HG03457 (cell line): ENCODE measurements around the gene EIF4A3.
"Not testable (repeated sequence)": the region's sequence is repeated elsewhere in the genome, so short reads cannot be mapped to it uniquely, and the experiment has no call there.

Source experiments
- ATAC-seq: cut with Tn5 transposase; IDR thresholded peaks from one replicate; pipeline ENCODE4 v1.9.1; 2021; ENCODE audit warnings: moderate number of reproducible peaks; ENCODE audit not compliant: unreplicated experiment

The EIF4A3 gene

DNA sequence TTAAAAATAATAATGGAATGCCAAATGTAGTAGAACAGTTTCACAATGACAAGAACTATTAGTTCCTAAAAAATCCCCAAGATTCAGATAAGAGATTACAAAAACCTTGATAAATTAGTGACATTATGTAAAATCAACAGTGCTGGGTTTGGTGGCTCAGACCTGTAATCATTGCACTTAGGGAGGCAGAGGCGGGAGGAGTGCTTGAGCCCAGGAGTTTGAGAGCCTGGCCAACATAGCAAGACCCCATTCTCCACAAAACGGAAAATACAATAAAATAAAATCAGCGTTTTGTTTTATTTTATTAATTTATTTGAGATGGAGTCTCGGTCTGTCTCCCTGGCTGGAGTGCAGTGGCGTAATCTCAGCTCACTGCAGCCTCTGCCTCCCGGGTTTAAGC, 27.0 kb upstream of the EIF4A3 start:
- ATAC-seq, result no peak

DNA sequence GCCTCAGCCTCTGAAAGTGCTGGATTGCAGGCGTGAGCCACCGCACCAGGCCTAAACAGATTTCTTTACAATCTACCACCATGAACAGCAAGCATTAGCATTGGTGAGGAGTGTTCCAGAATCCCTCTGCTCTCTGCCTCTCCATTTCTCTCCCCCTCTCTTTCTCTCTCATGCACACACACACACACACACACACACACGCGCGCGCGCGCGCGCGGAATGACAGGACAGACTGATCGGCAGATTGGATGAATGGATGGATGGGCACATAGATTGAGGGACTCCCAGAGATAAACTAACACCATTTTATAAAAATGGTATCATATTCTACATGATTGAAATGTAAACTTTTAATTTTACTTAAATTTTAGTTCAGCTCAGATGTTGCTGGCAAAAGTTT, 26.2 kb upstream of the EIF4A3 start:
- ATAC-seq, result no peak

DNA sequence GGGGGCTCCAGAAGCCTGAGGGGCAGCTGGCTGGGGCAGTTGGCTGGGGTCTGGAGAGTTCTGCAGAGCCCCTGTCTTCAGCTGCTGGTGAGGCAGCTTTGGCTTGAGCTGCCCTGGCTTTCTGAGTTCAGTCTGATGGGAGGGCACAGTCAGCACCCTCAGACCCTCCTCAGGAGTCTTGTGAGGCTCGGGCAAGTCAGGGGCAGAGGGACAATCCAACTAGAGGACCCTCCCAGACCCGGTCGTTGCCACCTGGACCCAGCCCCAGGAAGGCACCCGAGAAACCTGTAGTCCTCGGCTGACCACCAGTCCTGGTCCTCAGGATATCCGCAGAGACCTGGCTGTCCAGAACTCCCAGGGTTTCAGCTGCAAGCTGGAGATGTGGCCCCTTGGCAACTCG, 24.8 kb upstream of the EIF4A3 start:
- no peak for ATAC-seq

DNA sequence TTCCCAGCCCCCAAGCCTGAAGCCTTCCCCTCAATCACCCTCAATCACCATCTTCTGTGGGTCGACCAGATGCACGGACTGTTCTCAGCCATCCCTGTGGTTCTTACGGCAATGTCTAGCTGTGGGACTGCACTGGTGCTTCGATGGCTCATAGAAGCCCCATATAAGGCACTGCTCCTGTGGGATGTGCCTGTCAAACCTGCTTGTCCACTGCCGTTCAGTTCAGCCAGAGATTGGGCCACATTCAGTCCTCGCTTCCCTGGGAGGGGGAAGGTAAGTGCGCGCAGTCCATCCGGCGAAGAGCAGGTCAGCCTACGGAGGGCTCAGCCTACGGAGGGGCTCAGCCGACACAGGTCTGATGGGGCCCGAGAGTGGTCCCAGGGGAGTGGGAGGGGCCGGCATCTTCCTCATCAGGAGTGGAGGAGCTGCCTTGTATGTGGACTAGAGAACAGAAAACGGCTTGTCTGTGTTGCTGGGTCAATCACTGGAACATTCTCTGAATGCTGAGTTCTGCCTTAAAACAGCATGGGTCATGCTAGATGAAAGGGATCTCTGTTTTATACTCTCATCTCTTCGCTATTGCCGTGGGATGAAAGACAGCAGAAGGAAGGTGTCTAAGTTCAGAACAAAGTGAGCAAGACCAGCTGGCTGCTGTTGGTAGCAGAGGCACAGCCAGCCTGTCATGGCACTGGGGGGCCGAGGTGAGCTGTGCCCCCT, 23.0 kb upstream of the EIF4A3 start, which contains the start of gene CARD14:
CARD14 (plus strand) TSS at position 247 of the 717 bp plus-strand sequence. CDS start 11,409 bp downstream, outside the sequence.
- ATAC-seq, result no peak

DNA sequence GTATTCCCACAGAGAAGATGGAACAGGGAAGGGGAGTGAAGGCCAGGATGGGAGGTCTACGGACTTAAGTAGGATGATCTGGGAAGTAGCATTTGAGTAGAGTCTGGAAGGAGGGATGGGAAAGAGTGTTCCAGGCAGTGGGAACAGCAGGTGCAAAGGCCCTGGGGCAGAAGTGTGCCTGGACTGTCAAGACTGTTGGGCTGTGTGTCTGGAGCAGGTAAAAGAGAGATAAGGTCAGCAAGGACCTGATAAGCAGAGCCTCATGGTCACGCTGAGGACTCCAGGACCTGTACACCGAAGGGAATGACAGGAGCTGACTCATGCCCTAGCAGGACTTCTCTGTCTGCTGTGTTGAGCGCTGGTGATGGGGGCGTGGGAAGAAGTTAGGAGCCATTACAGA, 22.2 kb upstream of the EIF4A3 start:
- ATAC-seq, result no peak

DNA sequence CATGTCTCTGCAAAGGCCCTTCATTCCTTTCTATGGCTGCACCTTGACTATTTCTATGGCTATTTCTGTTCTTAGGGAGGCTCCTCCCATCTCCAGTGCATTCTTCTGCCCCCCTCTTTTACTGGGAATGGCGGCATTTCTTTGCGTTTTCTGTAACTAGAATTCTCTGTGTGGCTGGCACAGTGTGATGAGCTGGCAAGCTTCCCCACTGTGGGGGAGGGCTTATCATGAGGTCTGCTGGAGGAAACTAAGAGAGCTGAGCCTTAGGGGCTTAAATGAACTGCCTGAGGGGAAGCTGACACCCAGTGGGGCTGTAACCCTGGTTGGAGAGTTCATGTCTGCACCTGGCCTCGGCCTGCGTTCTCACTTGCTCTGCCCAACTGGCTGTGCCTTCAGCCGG, 21.4 kb upstream of the EIF4A3 start:
- no peak for ATAC-seq

DNA sequence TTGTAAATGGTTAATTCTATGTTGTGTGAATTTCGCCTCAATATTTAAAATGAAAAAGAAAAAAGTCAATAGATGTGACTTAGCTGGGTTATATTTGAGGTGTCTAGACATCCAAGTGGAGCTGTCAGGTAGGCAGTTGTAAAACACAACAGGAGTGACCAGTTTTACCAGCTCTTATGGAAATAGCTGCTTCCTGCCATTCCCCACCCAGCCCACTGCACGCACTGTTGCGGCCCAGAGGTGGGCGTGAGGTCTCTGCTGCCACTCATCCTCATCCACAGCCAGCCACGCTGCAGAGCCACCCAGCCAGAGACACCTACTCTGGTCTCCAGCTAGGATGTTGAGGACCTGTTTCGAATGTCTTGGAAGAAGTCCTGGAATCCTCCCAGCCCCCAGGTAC, 19.5 kb upstream of the EIF4A3 start:
- ATAC-seq, result no peak

DNA sequence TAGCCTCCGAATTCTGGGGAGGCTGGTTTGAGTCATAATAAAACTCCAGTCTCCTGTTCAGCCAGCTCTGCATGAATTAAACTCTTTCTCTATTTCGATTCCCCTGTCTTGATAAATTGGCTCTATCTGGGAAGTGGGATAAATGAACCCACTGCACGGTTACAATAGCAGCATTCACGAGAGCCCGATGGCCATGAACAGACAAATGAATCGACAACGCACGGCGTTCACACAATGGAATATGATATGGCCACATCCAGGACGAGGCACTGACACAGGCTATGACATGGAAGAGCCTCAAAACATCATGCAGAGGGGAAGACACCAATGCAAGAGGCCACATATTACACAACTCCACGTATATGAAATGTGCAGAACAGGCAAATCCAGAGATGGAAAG, 17.3 kb upstream of the EIF4A3 start:
- no peak for ATAC-seq

DNA sequence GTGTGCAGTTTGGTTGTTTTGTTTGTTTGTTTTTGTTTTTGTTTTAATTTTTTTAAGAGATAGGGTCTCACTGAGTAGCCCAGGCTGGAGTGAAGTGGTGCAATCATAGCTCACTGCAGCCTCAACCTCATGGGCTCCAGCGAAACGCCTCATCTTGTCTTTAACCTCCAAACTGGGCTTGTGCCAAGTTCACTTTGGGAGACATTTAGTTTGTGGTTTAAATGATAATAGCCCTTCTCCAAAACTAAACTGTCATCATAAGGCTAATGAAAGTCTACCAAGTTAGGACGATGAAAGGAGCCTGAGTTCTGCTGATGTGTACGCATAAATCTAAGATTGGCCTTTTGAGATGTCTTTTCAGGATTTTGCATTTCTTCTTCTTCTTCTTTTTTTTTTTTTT, 16.4 kb upstream of the EIF4A3 start:
- no peak for ATAC-seq

DNA sequence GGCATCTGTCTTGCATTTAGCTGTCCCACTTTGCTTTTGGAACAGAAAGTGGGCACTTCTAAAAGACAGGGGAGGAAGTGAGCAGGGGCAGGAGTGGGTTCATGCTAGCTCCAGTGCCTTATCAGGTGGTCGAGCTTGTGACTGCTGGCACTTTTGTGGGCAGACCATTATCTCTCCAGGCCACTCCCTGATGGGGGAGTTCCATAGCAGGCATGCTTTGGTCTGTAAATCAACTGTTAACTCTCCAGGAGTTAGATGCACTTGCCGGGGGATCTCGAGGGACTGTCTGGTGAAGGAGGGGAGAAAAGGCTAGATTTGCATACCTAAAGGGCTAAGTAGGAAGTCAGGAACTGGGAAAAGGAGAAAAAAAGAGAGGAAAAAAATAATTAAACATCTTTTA, 13.6 kb upstream of the EIF4A3 start:
- ATAC-seq, result no peak

DNA sequence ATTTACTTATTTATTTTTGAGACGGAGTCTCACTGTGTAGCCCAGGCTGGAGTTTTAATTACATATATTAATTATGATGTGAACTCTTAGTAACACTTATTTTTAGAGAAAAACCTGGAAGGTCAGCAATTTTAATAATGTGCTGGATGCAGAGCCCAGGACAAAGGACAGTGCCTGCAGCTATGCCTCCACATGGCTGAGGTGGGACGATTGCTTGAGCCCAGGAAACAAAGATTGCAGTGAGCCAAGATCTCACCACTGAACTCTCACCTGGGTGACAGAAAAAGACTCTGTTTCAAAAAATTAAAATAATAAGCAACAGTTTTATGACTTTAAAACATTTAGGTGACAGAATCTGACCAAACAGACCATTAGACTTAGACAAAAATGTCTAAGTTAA, 11.9 kb upstream of the EIF4A3 start:
- no peak for ATAC-seq

DNA sequence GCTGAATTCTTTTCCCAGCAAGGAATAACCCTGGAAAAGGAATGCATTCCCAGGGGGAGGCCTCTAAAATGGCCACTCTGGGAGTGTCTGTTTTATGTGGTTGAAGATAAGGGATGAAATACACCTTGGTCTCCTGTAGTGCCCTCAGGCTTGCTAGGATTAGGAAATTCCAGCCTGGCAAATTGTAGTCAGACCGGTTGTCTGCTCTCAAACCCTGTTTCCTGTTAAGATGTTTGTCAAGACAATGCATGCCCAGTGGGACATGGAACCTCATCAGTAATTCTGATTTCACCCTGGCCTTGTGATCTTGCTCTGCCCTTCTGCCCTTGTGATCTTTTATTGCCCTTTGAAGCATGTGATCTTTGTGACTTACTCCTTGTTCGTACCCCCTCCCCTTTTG, 8.7 kb upstream of the EIF4A3 start:
- not testable (repeated sequence) for ATAC-seq

DNA sequence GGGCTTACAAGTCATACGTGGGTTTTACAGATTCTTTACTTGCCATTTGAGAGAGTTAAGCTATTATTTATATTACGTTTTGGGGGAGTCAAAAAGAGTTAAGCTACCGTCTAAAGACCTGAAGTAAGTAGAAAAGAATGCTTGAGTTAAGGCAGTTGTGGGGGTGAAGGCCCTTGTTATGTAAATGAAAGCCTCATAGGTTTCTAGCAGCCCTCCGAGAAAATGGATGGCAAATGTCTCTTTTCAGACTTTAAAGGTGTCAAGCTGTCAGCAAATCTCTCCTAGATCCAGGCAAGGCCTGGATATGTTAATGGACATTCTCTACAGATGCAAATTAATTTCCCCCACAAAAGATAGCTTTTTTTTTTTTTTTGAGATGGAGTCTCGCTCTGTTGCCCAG, 7.2 kb upstream of the EIF4A3 start:
- no peak for ATAC-seq

DNA sequence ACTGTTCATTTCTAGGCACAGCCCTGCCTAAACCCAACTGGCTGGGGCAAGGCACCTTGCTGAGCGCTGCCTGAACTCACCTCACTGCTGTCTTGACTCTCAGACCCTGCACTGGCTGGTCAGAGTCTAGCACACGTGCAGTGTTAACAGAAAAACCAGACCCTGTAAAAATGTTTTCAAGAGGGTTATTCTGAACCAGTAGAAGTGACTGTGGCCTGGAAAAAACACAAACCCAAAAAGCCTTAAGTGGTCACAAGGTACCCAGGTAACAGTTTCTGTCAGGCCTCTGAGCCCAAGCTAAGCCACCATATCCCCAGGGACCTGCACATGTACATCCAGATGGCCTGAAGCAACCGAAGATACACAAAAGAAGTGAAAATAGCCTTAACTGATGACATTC, 6.1 kb upstream of the EIF4A3 start:
- no peak for ATAC-seq

DNA sequence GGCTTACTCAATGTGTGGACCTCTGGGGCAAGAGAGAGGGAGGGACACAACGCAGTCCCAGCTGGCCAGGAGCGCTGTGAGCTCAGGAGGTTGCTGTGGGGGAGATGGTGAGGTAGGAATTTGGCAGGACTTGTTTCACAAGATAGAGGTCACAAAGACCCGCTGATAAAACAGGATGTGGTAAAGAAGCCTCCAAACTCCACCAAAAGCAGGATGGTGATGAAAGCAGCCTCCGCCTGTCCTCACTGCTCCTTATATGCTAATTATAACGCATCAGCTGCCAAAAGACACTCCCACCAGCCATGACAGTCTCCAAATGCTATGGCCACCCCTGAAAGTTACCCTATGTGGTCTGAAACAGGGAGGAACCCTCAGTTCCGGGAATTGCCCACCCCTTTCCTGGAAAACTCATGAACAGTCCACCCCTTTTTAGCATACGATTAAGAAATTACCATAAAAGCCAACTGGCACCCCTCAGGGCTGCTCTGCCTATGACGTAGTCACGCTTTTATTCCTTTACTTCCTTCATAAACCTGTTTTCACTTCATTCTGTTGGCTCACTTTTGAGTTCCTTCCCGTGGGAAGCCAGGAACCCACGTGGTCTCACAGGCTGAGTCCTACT, 5.3 kb upstream of the EIF4A3 start:
- no peak for ATAC-seq

DNA sequence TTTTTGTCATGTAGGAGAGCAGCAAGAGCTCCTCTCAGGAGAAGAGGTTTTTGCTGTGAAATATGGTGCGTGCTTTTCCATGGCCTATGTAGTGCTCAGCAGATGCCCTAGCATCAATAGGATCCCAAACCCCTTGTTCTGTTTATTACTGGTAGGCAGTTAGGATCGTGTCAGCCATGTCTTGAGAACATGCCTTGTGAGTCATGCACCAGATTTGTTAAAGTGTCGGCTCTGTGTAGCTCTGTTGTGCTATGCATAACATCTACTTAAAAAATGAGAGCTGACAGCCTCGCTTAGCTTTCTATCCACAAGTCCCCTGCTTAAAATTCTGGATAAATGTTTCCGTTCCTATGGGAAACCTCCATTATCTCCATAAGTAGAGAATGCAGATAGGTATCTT, 4.4 kb upstream of the EIF4A3 start:
- ATAC-seq, result no peak

DNA sequence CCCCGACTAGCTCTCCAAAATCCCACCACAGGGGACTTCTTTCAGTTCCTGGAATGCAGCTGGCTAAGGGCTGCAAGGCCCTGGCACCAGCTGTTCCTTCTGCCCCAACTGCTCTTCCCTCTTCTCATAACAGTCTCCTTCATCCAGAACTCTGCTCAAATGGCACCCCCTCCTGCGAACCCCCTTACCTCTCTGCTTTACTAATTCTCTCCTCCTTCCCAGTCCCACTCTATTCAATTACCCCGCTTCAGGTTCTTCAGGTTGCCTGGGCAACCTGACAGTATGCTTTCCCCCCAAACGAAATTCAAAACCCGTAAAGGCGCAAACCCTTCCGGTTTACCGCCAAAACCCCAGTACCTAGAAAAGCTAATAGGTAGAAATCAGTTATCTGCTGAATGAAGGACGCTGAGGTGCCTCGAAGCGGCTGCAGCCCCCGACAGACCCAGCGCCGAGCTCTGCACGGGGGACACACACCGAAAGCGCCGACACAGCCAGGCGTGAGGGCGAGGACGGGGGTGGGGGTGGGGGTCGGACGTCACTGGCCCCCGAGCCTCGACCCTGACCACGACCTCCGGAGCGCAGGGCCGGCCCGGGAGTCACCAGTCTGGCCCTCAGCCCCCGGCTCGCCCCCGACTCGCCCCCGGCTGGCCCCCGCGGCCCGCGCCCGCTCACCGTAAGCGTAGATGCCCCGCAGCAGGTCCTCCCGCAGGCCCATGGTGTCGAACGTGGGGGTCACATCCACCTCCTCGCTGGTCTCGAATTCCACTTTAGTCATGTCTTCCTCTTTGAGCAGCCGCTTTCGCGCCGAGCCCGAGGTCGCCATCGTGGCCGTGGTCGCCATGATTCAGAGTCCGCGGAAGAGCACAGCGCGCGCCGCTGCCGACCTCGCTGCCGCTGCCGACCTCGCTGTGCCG, 550 bp downstream of the EIF4A3 start:
- ATAC-seq, result peak; percentile 21

DNA sequence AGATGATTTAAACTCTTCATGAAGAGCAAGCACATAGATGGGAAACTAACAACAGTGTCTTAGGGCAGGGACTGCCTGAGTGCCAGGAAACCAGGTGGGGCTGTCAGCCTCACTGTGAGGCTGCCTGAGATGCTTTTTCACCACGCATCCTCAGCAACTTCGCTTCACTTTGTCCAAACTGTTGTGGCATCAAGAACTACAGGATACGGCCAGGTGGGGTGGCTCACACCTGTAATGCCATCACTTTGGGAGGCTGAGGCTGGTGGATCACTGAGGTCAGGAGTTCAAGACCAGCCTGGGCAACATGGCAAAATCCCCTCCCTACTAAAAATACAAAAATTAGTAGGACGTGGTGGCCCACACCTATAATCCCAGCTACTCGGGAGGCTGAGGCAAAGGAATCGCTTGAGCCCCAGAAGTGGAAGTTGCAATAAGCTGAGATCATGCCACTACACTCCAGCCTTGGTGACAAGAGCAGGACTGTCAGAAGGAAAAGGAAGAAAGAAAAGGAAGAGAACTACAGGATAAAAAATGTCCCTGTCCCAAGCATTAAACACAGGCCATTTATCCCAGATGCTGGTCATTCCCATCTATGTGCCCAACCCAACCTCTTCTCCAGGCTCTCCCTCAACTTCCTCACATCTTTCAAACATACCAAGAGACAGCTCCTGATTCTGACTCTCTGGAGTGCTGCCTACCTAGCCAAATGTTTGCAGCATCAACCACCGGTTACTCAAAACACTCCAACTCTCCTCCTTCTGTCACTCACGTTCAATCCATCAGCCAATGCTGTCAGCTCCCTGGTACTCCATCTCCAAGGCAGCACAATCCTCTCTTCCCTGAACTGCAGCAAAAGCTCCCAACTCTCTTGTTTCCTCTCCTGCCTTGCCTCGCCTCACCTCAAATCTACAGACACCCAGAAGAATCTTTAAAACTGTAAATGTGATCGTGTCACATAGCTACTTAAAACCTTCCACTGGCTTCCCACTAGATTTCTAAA, 1.6 kb downstream of the EIF4A3 start:
- no peak for ATAC-seq

DNA sequence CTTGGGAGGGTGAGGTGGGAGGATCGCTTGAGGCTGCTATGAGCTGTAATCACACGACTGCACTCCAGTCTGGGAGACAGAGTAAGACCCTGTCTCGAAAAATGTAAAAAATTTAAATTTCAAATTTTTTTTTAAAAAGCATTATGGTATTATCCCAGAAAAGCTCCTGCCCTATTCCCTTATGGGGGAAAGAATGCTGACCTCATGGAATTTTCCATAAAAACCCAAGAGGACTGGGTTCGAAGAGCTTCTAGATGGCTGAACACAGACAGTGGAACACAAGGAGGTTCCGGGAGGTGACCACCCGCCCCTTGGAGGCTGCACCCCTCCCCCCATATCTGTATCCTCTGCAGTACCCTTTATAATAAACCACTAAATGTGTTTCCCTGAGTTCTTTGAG, 4.0 kb downstream of the EIF4A3 start:
- no peak for ATAC-seq

DNA sequence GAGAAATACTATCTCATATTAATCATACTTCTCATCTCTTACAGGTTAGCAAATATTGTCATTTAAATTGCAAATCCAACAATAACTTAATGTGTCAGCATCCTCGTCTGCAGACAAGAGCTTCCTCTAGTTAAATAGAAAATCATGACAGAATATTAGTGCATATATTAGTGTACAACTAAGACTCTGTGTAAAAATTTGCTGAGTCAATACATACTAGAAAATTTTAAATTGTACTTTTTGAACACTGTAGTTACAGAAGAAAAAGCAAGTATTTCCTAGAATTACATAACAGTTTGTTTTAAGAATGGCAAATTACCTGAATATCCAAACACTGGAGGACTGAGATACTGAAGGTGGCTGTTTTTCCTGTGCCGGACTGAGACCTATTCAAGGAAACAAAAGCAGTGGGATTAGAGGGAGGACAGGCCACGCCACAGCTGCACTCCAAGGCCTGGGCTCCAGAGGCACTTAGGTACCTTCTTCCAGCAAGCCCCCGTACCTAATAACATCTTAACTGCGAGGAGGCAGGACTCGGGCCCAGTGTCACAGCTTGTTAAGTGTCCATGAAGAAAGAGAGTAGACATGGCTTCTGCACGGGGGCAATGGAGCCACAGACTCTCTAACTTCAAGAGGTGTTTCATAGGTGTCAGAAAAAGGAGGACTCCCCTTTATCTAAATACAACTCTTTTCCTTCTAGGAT, 5.3 kb downstream of the EIF4A3 start:
- no peak for ATAC-seq
